Nephron progenitor cell (in vitro differentiated cells): ENCODE results near the gene GFRA1.
"Not testable (repeated sequence)": the region's sequence is repeated elsewhere in the genome, so short reads cannot be mapped to it uniquely, and the experiment has no call there.

Experiments
- DNase-seq: peaks from one replicate; pipeline ENCODE4 v3.0.0; 2021
- H3K27ac Mint-ChIP-seq: 2 replicates; pipeline ENCODE4 v1.8.0; 2021; ENCODE audit warnings: mild to moderate bottlenecking, moderate library complexity, mixed read lengths
- H3K27me3 Mint-ChIP-seq: 2 replicates; pipeline ENCODE4 v1.8.0; 2021; ENCODE audit warnings: mild to moderate bottlenecking, low read depth, mixed read lengths; ENCODE audit not compliant: poor library complexity
- H3K36me3 Mint-ChIP-seq: 2 replicates; pipeline ENCODE4 v1.8.0; 2021; ENCODE audit warnings: low read depth, mixed read lengths
- H3K4me1 Mint-ChIP-seq: 2 replicates; pipeline ENCODE4 v1.8.0; 2021; ENCODE audit warnings: mixed read lengths
- H3K4me3 Mint-ChIP-seq: 2 replicates; pipeline ENCODE4 v1.8.0; 2021; ENCODE audit warnings: mild to moderate bottlenecking, moderate library complexity, mixed read lengths
- H3K9me3 Mint-ChIP-seq: 2 replicates; pipeline ENCODE4 v1.8.0; 2021; ENCODE audit warnings: mild to moderate bottlenecking, moderate library complexity, mixed read lengths
- TF ChIP-seq, protein P1 (sequence below): fragments of 200-600 bp; sonication (generic); IDR thresholded peaks from 2 replicates; pipeline ENCODE4 v1.5.0; 2021; ENCODE audit warnings: antibody characterized with exemption

The GFRA1 gene

DNA sequence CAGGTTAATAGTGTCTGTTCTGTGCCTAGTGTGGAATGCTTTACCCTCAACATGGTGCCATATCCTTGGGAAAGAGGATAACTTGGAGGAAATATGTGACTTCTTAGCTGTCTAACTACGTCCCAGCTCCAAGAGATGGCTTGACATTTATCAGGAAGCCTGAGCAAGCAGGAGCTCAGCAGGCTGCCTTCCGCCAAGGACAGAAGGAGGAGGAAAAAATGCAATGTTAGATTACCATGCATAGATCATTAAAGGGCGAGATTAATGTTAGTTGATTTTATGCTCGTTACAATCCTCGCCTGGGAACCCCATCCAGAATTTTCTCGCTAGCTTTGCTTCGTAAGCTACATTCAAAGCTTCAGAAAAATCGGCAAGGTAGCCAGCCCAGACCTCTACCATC lies 97.8 kb downstream of the GFRA1 start:
- Mint-ChIP-seq H3K4me3 (no peak overlapping the region), H3K27ac (no peak overlapping the region), H3K4me1 (peaks cover 5% of the 10 kb centered on the region), H3K27me3 (peaks cover 11% of the 10 kb centered on the region), H3K9me3 (peaks cover 2% of the 10 kb centered on the region), H3K36me3 (no peaks in the 10 kb centered on the region)
- DNase-seq = no peak
- TF ChIP-seq, protein P1, sequence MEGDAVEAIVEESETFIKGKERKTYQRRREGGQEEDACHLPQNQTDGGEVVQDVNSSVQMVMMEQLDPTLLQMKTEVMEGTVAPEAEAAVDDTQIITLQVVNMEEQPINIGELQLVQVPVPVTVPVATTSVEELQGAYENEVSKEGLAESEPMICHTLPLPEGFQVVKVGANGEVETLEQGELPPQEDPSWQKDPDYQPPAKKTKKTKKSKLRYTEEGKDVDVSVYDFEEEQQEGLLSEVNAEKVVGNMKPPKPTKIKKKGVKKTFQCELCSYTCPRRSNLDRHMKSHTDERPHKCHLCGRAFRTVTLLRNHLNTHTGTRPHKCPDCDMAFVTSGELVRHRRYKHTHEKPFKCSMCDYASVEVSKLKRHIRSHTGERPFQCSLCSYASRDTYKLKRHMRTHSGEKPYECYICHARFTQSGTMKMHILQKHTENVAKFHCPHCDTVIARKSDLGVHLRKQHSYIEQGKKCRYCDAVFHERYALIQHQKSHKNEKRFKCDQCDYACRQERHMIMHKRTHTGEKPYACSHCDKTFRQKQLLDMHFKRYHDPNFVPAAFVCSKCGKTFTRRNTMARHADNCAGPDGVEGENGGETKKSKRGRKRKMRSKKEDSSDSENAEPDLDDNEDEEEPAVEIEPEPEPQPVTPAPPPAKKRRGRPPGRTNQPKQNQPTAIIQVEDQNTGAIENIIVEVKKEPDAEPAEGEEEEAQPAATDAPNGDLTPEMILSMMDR = no peak

- no peaks in the 10 kb centered on the region for H3K36me3 Mint-ChIP-seq
- peaks cover 5% of the 10 kb centered on the region for H3K4me1 Mint-ChIP-seq
- H3K27me3 Mint-ChIP-seq = no peaks in the 10 kb centered on the region
- TF ChIP-seq, protein P1 = no peak
- no peak for DNase-seq
- no peak overlapping the region for H3K27ac Mint-ChIP-seq
- peaks cover 19% of the 10 kb centered on the region for H3K9me3 Mint-ChIP-seq
- H3K4me3 Mint-ChIP-seq = no peak overlapping the region
Observed at GRCh38 chr10:116171505-116171904, 101.5 kb downstream of the GFRA1 start.

DNA sequence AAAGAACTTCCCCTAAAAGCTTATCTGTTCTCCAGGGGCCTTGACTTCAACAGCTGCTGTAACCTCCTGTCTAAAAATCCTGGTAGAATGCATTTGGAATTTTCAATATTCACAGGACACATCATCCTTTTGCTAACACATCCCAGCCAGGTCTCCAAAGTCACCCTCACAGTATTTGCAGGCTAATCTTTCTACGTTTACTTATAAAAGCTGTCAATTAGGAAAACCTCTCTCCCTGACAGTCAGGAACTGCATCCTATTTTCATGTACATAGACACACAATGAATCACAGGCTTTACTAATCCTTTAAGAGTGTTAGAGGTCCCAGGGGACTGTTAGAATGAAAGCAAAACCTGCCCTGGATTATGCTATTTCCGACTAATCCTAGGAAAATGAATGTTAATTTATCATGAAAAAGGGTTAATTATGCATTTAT lies 102.2 kb downstream of the GFRA1 start:
- no peak for DNase-seq
- Mint-ChIP-seq H3K36me3 (no peaks in the 10 kb centered on the region), H3K9me3 (peaks cover 22% of the 10 kb centered on the region), H3K27me3 (peaks cover 1% of the 10 kb centered on the region), H3K4me1 (peaks cover 5% of the 10 kb centered on the region), H3K27ac (no peak overlapping the region), H3K4me3 (no peak overlapping the region)
- TF ChIP-seq, protein P1 = no peak

DNA sequence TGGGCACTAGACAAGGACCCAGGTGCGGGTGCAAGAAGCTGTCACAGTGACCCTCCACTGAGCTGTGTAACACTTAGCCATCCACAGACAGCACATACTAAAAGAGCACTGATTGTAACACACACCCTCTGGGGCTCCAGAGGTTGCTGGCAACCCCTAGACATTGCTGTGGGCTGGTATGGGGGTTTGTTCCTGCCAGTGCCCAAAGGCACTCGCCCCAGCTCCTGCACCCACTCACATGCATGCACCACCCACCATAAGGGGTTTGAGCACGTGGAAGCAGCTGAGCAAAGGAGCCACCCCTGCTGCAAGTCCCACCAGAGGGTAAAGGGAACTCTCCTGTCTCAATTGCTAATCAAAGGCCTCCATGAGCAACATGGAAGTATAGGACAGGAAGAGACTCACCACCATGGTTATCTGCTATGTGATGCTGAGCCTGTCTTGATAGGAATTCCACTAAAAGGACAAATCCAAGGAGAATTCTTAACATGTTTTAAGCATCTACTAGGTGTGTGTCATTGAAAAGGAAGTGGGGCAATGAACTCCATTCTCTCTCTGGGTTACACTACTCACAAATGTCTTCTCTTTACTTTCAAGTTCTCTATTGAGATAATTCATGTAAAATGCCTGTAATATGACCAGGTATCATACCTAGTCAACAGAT lies 103.1 kb downstream of the GFRA1 start:
- no peak overlapping the region for H3K4me3 Mint-ChIP-seq
- peaks cover 2% of the 10 kb centered on the region for H3K27me3 Mint-ChIP-seq
- no peaks in the 10 kb centered on the region for H3K36me3 Mint-ChIP-seq
- H3K27ac Mint-ChIP-seq = no peak overlapping the region
- H3K4me1 Mint-ChIP-seq = peaks cover 5% of the 10 kb centered on the region
- TF ChIP-seq, protein P1 = no peak
- peaks cover 22% of the 10 kb centered on the region for H3K9me3 Mint-ChIP-seq
- no peak for DNase-seq

DNA sequence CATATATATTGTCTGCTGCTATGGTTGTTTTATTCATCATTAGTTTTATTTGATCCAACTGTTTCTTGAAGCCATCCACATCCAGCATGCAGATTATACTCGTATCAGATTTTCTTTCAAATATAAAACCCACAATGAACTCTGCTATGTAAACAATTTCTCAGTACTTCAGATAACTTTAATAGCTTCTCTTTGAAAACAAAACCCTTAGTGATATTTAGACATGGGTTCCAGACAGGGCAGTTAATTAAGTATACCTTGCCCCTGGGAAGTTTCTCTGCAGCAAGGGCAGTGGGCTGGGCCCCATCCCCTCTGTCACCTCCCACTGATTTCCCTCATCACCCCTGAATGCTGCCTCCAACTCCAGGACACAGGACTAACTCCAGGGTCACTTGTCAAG lies 104.3 kb downstream of the GFRA1 start:
- Mint-ChIP-seq H3K27me3 (peaks cover 2% of the 10 kb centered on the region), H3K27ac (no peak overlapping the region), H3K4me3 (no peak overlapping the region), H3K36me3 (no peaks in the 10 kb centered on the region), H3K9me3 (peaks cover 22% of the 10 kb centered on the region), H3K4me1 (peaks cover 5% of the 10 kb centered on the region)
- TF ChIP-seq, protein P1 = no peak
- DNase-seq = no peak

DNA sequence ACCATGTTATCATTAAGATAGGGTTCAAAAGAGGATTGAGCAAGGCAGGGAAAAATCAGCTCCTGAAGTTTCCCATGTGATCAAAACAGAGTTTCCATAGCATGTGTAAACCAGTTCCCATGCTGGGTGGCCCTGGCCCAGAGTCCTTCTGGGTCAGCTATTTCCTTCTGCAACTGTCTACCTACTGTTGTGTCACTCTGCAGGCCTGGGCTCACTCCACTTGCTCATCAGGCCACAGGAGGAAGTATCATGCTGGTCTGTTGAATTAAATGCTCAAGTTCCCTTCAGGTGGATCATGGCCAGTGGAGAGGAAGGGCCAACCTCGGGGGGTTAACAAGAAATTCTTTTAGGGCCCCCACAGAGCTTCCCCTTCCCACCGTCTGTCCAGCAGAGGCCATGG lies 104.7 kb downstream of the GFRA1 start:
- no peak overlapping the region for H3K4me3 Mint-ChIP-seq
- peaks cover 2% of the 10 kb centered on the region for H3K27me3 Mint-ChIP-seq
- no peak for DNase-seq
- peaks cover 22% of the 10 kb centered on the region for H3K9me3 Mint-ChIP-seq
- TF ChIP-seq, protein P1 = no peak
- peaks cover 5% of the 10 kb centered on the region for H3K4me1 Mint-ChIP-seq
- no peaks in the 10 kb centered on the region for H3K36me3 Mint-ChIP-seq
- H3K27ac Mint-ChIP-seq = no peak overlapping the region

GRCh38 chr10:116165941-116166340 lies 107.1 kb downstream of the GFRA1 start:
- DNase-seq, H3K27me3 Mint-ChIP-seq, H3K27ac Mint-ChIP-seq, H3K4me1 Mint-ChIP-seq, H3K4me3 Mint-ChIP-seq, H3K36me3 Mint-ChIP-seq: not testable (repeated sequence)
- H3K9me3 Mint-ChIP-seq = peaks cover 26% of the 10 kb centered on the region
